Activated CD4-positive, alpha-beta T cell treated with anti-CD3 and anti-CD28 coated beads, Interleukin-2, amount 50 U/mL, for 48 hours (primary cell): Measurements from ENCODE around the gene ECI1.

Source experiments
- DNase-seq, 2 experiments: peaks; one replicate each; pipeline ENCODE4 v3.0.0-alpha.2; 2020

ECI1 gene

GRCh38 chr16:2194166-2194834, 57.1 kb downstream of the ECI1 start:
- no peak for DNase-seq

- DNase-seq, result no peak
These were observed 60.0 kb downstream of the ECI1 start for GRCh38 chr16:2191446-2191706.

- no peak for DNase-seq
These were observed 60.5 kb downstream of the ECI1 start for GRCh38 chr16:2190659-2191445.

GRCh38 chr16:2190002-2190658, 61.3 kb downstream of the ECI1 start:
- DNase-seq, result no peak
